DOHH2 (cell line): ENCODE results near the gene GTF3C6.
"Not testable (repeated sequence)": the region's sequence is repeated elsewhere in the genome, so short reads cannot be mapped to it uniquely, and the experiment has no call there.

Experiments used
- H3F3A ChIP-seq: fragments of 200-600 bp; sonication (generic), shearing (Covaris generic); 2 replicates; pipeline ENCODE4 v1.6.0; 2016; ENCODE audit warnings: antibody characterized with exemption, mild to moderate bottlenecking; ENCODE audit not compliant: control insufficient read depth, insufficient read depth
- H3K27ac ChIP-seq: fragments of 200-600 bp; sonication (generic); 2 replicates; pipeline ENCODE4 v1.5.1; 2014; ENCODE audit warnings: low read depth, mild to moderate bottlenecking, low read length, moderate library complexity
- H3K27me3 ChIP-seq: fragments of 200-600 bp; sonication (generic); 2 replicates; pipeline ENCODE4 v1.6.1; 2014; ENCODE audit warnings: mild to moderate bottlenecking, low read length, mixed read lengths; ENCODE audit not compliant: control insufficient read depth
- H3K36me3 ChIP-seq: fragments of 200-600 bp; sonication (generic); 2 replicates; pipeline ENCODE4 v1.6.1; 2014; ENCODE audit warnings: mild to moderate bottlenecking, low read length, moderate library complexity, mixed read lengths; ENCODE audit not compliant: control insufficient read depth
- H3K4me1 ChIP-seq: fragments of 200-600 bp; sonication (generic); 2 replicates; pipeline ENCODE4 v1.6.1; 2014; ENCODE audit warnings: mild to moderate bottlenecking, low read length, mixed read lengths; ENCODE audit not compliant: control insufficient read depth
- H3K4me2 ChIP-seq: fragments of 200-600 bp; sonication (generic); 2 replicates; pipeline ENCODE4 v1.6.0; 2014; ENCODE audit warnings: mild to moderate bottlenecking, low read length, moderate library complexity
- H3K4me3 ChIP-seq: fragments of 200-600 bp; sonication (generic); 2 replicates; pipeline ENCODE4 v1.5.1; 2014; ENCODE audit warnings: mild to moderate bottlenecking, low read length, mixed read lengths
- H3K79me2 ChIP-seq: fragments of 200-600 bp; sonication (generic); 2 replicates; pipeline ENCODE4 v1.6.1; 2014; ENCODE audit warnings: mild to moderate bottlenecking, low read length, mixed read lengths; ENCODE audit not compliant: control insufficient read depth
- H3K9me2 ChIP-seq: fragments of 200-600 bp; sonication (generic); replicated peaks from 2 replicates; pipeline ENCODE4 v1.6.1; 2014; ENCODE audit warnings: mild to moderate bottlenecking, low read length, mixed read lengths; ENCODE audit not compliant: control insufficient read depth
- H3K9me3 ChIP-seq: fragments of 200-600 bp; sonication (generic); 2 replicates; pipeline ENCODE4 v1.6.1; 2014; ENCODE audit warnings: antibody characterized with exemption, low read length, mixed read lengths; ENCODE audit not compliant: control insufficient read depth, insufficient read depth
- H4K20me1 ChIP-seq: fragments of 200-600 bp; sonication (generic); 2 replicates; pipeline ENCODE4 v1.6.0; 2014; ENCODE audit warnings: low read depth, mild to moderate bottlenecking, antibody characterized with exemption, low read length, moderate library complexity; ENCODE audit not compliant: control insufficient read depth, insufficient read depth
- CTCF ChIP-seq: fragments of 200-600 bp; sonication (generic); IDR thresholded peaks from one replicate; pipeline ENCODE4 v1.5.1; 2014; ENCODE audit warnings: antibody characterized with exemption, mild to moderate bottlenecking, low read depth, low read length; ENCODE audit not compliant: poor library complexity, severe bottlenecking
- EZH2phosphoT487 ChIP-seq: fragments of 200-600 bp; sonication (generic); IDR thresholded peaks from 2 replicates; pipeline ENCODE4 v1.6.1; 2017; ENCODE audit warnings: borderline replicate concordance, mild to moderate bottlenecking, antibody characterized with exemption, low read length, moderate library complexity, mixed read lengths

Gene GTF3C6

DNA sequence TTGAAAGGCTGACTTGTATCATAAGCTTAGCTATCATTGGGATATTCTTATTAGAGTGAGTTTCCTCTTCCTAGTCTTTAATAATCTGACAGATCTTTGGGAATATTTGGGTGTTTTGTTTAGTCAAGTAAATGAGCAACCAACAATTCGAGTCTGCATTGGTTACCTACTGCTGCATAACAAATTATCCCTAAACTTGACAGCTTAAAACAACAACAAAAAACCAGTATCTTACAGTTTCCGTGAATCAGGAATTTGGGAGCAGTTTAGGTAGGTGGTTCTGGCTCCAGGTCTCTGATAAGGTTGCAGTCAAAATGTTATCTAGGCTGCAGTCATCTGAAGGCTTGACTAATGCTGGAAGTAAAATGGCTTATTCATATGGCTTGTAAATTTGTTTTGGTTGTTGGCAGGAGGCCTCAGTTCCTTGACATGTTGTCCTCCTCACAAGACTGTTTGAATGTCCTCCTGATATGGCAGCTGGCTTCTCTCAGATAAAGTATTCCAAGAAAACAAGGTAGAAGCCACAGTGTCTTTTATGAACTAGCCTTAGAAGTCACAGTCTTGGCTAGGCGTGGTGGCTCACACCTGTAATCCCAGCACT is 7.2 kb downstream of the GTF3C6 start:
- no peaks in the 10 kb centered on the region for H4K20me1 ChIP-seq
- no peak overlapping the region for H3K27ac ChIP-seq
- H3K4me2 ChIP-seq = no peak overlapping the region
- H3K9me3 ChIP-seq = no peaks in the 10 kb centered on the region
- no peaks in the 10 kb centered on the region for H3K4me1 ChIP-seq
- H3K36me3 ChIP-seq = peaks cover 60% of the 10 kb centered on the region
- peaks cover 4% of the 10 kb centered on the region for H3F3A ChIP-seq
- TF ChIP-seq EZH2phosphoT487 = no peak
- TF ChIP-seq CTCF = no peak
- H3K27me3 ChIP-seq = no peaks in the 10 kb centered on the region
- no peaks in the 10 kb centered on the region for H3K9me2 ChIP-seq
- no peak overlapping the region for H3K4me3 ChIP-seq
- no peaks in the 10 kb centered on the region for H3K79me2 ChIP-seq

DNA sequence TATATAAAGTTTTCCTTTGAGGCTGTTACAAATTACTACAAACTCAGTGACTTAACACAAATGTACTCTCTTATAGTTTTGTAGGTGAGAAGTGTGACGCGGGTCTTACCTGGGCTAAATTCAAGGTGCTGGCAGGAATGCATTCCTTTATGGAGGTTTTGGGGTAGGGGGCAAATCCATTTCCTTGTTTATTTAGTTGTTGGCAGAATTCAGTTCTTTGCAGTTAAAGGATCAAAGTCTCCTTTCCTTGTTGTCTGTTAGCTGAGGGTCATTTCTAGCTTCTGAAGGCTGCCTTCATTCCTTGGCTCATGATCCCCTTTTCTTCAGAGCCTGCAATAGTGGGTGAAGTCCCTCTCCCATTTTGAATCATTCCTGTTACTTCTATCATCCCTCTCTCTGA is 10.2 kb downstream of the GTF3C6 start:
- H3K4me1 ChIP-seq, H3K4me2 ChIP-seq, H3K27me3 ChIP-seq, H3F3A ChIP-seq, H3K4me3 ChIP-seq, H4K20me1 ChIP-seq, H3K9me2 ChIP-seq, H3K27ac ChIP-seq, H3K79me2 ChIP-seq, H3K9me3 ChIP-seq: not testable (repeated sequence)
- H3K36me3 ChIP-seq = peaks cover 33% of the 10 kb centered on the region

DNA sequence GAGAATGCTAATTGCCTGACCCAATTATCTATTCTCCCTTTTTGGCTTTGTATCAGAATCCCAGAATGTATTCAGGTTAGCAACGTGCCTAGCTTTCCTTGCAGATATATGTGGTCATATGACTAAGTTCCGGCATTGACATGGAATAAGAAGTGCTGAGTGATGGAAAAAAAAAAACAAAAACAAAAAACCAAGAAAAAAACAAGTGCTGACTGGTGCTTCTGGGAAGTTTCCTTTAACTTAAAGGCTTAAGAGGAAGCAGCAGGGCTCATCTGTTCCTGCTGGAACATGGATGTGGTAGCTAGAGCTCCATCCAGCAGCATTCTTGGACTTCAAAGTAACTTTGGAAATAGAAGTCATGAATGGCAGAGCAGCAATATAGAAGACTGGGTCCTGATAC is 13.0 kb downstream of the GTF3C6 start:
- H3K27ac ChIP-seq = no peak overlapping the region
- no peaks in the 10 kb centered on the region for H3K27me3 ChIP-seq
- H3K9me3 ChIP-seq = no peaks in the 10 kb centered on the region
- no peaks in the 10 kb centered on the region for H3K4me1 ChIP-seq
- no peak overlapping the region for H3K4me2 ChIP-seq
- H4K20me1 ChIP-seq = no peaks in the 10 kb centered on the region
- H3K36me3 ChIP-seq = peaks cover 16% of the 10 kb centered on the region
- H3F3A ChIP-seq = peaks cover 4% of the 10 kb centered on the region
- no peak for TF ChIP-seq CTCF
- no peak for TF ChIP-seq EZH2phosphoT487
- H3K4me3 ChIP-seq = no peak overlapping the region
- no peaks in the 10 kb centered on the region for H3K9me2 ChIP-seq
- 0 out of 2 replicates have a peak, but pooled peaks cover 1% of the 10 kb centered on the region for H3K79me2 ChIP-seq

DNA sequence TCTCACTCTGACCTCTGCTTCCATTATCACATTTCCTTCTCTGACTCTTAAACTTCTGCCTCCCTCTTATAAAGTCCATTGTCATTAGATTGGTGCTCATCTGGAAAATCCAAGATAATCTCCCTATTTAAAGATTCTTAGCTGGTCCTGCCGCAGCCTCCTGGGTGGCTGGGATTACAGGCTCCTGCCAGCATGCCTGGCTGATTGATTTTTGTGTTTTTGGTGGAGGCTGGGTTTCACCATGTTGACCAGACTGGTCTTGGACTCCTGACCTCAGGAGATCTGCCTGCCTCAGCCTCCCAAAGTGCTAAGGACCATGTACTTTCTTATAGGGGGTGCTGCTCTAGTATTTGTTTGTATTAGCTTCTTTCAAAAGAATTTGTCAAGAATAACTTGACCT is 18.1 kb downstream of the GTF3C6 start:
- peaks cover 6% of the 10 kb centered on the region; the same call in 1 of the 2 replicates for H3F3A ChIP-seq
- no peak for TF ChIP-seq CTCF
- TF ChIP-seq EZH2phosphoT487 = no peak
- no peak overlapping the region for H3K4me2 ChIP-seq
- H3K27me3 ChIP-seq = no peaks in the 10 kb centered on the region
- no peaks in the 10 kb centered on the region for H4K20me1 ChIP-seq
- no peak overlapping the region for H3K4me3 ChIP-seq
- no peaks in the 10 kb centered on the region for H3K9me2 ChIP-seq
- H3K27ac ChIP-seq = no peak overlapping the region
- peaks cover 12% of the 10 kb centered on the region for H3K4me1 ChIP-seq
- H3K36me3 ChIP-seq = 0 out of 2 replicates have a peak, but pooled peaks cover 2% of the 10 kb centered on the region
- no peaks in the 10 kb centered on the region for H3K9me3 ChIP-seq
- H3K79me2 ChIP-seq = peaks cover 24% of the 10 kb centered on the region
